ENCODE data around the gene SLC3A2.

Gene SLC3A2

GRCh38 chr11:62911137-62912130 is 30.7 kb downstream of the SLC3A2 start:
- DNase-seq: no peak

- no peak for DNase-seq
Observed at GRCh38 chr11:62912268-62912667, 31.6 kb downstream of the SLC3A2 start.

DNA sequence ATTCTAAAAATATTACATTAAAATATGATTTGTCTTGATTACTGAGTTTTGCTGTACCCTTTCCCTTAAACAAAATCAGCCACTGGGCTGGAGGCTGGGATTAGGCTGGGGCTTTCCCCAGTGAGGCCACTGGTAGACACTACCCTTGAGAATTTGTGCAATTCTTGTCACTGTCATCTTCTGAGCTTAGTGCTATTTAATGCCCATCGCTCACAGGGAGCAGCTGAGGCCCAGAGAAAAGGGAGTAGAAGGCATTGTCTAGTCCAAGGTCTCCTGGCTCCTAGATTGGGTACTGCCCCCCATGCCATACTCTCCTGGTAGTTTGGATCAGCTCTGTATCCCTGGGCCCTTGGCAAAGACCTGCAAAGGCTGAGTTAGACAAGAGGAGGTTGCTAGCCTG is 33.7 kb downstream of the SLC3A2 start:
- DNase-seq: no peak

- no peak for DNase-seq
Observed at GRCh38 chr11:62917906-62918502, 37.3 kb downstream of the SLC3A2 start.

DNA sequence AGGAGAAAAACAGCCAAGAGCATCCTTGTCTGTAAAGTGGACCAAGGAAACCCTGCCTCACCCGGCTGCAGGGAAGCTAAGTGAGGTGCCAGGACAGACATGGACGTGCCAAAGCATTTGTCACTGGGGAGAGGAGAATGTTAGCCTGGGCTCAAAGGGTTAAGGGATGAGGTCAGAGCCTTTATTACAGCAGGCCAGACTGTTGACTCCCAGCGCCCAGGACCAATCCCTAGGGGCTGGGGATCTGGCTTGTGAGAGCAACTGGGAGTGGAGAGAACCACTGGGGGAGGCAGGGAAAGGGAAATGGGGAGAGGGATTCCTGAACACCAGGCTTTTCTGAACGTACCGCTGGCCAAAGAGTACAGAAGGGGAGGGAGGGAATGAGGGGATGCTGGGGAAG is 37.8 kb downstream of the SLC3A2 start:
- DNase-seq: no peak

DNA sequence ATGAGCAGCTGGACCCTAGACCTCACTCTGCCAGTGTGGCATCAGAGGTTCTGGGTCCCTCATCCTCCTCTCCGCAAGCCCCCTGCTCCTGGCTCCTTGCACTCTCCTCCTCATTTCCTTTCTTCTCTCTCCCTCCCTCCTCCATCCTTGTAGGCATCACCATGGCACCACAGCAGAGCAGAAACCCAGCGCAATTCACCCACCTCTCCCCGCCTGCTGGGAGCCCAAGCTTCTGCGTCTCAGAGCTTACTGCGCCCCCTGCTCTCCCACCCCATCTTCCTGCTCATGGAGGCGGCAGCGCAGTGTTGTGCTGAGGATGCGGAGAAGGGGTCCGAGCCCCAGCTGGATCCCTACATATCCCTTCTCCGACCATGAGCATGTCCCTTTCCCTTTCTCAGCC is 38.8 kb downstream of the SLC3A2 start:
- DNase-seq: no peak

GRCh38 chr11:62919898-62920640 is 39.4 kb downstream of the SLC3A2 start:
- no peak for DNase-seq

DNA sequence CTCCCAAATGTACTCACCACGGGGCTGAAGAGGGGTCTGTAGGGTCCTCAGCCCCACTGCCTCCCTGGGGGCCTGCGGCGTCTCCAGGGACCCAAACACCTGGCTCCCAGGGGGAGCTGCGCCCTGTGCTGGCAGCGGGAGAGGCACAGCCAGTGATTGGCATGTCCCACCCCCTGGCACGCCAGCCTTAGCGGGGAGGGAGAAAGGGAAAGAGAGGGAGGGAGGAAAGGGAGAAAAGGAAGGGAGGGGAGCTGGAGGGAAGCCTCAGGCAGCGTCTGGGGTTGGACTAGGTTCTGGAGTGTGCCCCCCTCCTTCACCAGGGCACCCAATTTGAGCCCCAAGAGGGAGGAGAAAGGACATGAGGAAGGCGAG is 40.5 kb downstream of the SLC3A2 start, which contains the start of gene CHRM1:
Gene CHRM1 (minus strand): TSS at position 163 of the 372 bp plus-strand sequence. CDS start 10,263 bp downstream, outside the sequence.
- no peak for DNase-seq

DNA sequence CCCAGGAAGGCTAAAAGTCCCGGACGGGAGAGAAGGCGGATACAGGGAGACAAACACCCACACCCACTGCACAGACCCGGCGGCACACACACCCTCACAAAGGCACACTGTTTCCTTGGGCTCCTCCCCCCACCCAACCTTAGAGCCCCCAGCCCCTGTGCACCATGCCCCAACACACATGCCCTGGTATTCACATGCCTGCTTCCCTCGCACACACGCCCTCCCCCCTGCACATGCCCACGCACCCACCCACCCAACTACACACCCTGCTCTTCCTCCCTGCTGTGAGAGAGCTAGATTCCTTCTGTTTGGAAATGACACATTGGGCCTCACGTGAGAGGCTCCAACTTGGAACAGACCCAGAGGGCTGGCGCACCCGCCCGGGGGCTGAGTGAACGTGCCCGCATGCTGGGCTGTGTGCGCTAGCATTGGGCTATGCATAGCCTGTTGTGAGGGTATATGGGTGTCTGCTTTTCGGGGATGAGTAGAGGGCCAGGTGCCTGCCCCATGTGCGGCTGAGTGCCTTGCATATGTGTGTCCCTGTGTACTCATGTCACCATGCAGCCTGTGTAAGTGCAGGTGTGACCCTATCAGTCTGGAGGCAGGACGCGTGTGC is 41.0 kb downstream of the SLC3A2 start:
- DNase-seq: no peak

- DNase-seq: no peak
Observed at GRCh38 chr11:62922189-62922589, 41.5 kb downstream of the SLC3A2 start.

DNA sequence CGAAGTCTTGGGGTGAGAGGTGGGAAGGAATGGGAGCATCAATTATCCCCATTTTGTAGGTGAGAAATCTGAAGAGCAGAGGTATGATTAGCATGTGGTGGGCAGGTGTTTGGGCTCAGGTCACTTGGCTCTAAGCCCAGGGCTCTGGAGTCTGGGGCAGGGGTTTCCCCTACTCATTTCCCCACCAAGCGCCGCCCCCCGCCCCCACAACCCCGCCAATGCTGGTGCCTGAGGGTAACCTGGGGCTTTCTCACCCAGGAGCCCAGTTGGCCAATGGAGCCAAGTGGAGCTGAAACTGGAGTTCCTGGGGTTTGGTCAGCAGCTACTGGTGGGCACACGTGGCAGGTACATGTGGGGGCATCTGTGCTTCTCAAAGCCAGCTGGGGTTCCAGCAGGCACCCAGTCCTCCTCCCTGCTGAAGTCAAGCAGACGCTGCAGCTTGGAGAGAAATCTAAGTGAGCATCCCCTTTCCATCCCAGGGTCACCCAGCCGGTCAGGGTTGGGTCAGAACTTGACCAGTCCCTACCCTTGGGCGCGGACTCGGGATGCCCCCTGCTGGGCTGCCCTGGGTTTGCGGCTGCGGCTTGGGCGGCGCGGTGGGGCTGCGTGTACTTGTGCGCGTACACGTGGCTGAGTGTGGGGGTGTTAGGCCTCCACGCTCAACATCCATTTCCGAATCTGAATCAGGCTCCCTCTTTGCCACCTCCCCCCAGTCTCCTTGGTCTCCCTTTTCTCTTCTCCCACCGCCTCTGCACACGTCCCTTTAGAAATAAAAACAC is 42.1 kb downstream of the SLC3A2 start:
- no peak for DNase-seq

DNA sequence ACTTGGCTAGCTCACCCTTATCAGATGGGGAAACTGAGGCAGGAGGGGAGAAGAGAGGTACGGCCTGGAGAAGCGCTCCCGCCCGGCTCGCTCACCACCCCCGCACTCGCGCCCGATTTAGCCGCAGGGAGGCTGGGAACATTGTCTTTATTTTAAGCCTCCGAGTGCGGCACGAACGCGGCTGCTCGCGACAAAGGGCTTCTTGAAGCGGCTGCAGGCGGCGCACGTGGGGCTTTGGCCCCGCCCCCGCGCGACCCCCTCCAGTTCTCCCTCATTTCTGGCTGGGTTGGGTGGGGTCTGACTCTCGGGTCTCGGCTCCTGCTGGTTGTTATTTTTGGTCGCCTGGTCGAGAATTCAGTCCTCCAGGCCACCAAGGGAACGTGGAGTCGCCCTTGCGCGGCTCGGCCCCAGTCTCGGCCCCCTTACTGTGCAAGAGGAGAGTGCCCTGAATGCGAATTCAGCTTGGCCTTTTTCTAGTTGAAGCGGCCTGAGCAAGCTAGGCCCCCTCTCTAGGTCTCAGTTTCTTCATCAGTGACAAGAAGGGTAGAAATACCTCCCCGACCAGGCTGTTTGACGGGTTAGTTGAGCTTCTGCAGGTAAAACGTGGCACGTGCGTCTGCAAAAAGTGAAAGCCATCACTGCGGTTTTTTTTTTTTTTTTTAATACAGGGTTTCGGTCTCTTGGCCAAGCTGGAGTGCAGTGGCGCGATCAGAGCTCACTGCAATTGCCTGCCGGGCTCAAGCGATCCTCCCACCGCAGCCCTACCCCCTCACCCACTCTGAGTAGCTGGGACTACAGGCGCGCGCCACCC is 43.1 kb downstream of the SLC3A2 start:
- no peak for DNase-seq

GRCh38 chr11:62925308-62925707 is 44.6 kb downstream of the SLC3A2 start:
- DNase-seq: no peak

DNA sequence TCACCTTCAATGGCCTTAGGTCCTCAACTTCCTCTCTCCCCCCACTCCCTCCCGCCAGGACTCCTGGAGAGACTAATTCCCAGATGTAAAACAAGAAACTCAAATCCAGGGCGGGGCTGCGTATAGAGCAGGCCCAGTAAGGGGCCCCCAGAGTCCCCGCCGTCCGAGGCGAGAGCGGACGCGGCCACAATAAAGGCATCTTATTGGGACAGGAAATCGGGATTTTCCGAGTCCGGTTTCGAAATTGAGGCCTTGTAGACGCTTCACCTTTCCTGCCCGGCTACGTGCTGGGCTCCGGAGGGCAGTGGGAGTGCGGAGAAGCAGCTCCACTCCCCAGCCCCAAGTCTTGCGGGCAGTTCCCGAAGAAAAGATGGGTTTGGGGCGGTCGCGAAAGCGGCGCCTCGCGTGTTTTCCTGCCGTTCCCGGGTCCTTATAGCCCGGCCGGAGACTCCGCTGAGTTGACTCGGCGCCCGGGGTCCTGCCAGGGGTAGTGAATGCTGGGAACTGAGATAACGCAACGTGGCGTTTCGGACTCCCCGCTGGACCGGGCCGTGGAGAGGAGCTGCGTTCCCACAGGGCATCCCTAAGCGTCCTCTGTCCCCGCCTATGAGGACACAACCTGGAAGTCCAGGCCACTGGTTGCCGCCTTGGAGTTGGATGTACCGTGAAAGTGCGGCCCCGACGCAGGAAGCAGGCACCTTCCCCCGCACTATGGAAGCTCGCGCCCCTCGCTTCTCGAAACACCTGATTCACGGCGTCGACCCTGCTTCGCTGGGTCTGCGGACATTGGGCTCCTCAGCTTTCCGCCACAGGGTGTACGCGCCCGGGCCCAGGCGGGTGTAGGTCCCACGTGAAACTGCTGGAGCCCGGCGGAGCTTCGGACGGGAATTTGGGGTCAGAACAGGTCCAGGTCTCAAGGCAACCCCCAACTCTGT is 45.3 kb downstream of the SLC3A2 start:
- DNase-seq: no peak

GRCh38 chr11:62926680-62927455 is 46.2 kb downstream of the SLC3A2 start:
- DNase-seq: no peak

DNA sequence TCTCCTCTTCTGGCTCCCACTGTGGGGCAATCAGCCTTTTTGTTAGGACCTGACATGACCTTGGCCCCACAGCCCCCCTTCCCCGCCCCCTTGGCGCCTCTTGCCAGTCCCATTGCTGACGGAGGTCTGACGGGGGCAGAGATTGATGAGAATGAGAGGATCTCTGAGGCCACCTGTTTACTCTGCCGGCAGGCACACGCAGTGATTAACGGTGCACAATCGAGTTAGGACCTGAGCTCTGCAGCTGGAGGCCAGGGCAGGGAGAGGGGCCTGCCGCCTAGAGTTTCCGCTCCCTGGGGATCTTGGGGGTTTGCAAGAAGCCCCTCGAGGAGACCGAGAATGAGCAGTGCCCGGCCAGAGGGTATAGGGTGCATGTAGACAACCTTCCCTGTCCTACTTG is 47.3 kb downstream of the SLC3A2 start:
- no peak for DNase-seq

GRCh38 chr11:62930157-62930556 is 49.5 kb downstream of the SLC3A2 start:
- no peak for DNase-seq

- DNase-seq: no peak
Observed at GRCh38 chr11:62930666-62931065, 50.0 kb downstream of the SLC3A2 start.
